ENCODE results near the gene MAD1L1.
"Not testable (repeated sequence)": the region's sequence is repeated elsewhere in the genome, so short reads cannot be mapped to it uniquely, and the experiment has no call there.

MAD1L1 gene

GRCh38 chr7:2063563-2064260 is 169.0 kb downstream of the MAD1L1 start:
- DNase-seq (ENCODE audit: low spot score) = no peak

GRCh38 chr7:2062648-2063047 is 170.1 kb downstream of the MAD1L1 start:
- DNase-seq (ENCODE audit: low spot score) = no peak

- DNase-seq (ENCODE audit: low spot score) = no peak
Measured at GRCh38 chr7:2060701-2061100, 172.0 kb downstream of the MAD1L1 start.

GRCh38 chr7:2059964-2060700 is 172.6 kb downstream of the MAD1L1 start:
- no peak for DNase-seq (ENCODE audit: low spot score)

- not testable (repeated sequence) for DNase-seq (ENCODE audit: low spot score)
Measured at GRCh38 chr7:2058246-2058645, 174.5 kb downstream of the MAD1L1 start.

- DNase-seq (ENCODE audit: low spot score) = no peak
Measured at GRCh38 chr7:2055956-2056355, 176.8 kb downstream of the MAD1L1 start.

GRCh38 chr7:2054927-2055326 is 177.8 kb downstream of the MAD1L1 start:
- DNase-seq (ENCODE audit: low spot score) = no peak

- no peak for DNase-seq (ENCODE audit: low spot score)
Measured at GRCh38 chr7:2053395-2053794, 179.3 kb downstream of the MAD1L1 start.

GRCh38 chr7:2052657-2053048 is 180.1 kb downstream of the MAD1L1 start:
- DNase-seq (ENCODE audit: low spot score) = no peak

- no peak for DNase-seq (ENCODE audit: low spot score)
Measured at GRCh38 chr7:2051707-2052656, 180.8 kb downstream of the MAD1L1 start.

- DNase-seq (ENCODE audit: low spot score) = no peak
Measured at GRCh38 chr7:2050511-2050866, 182.3 kb downstream of the MAD1L1 start.

- no peak for DNase-seq (ENCODE audit: low spot score)
Measured at GRCh38 chr7:2049782-2050510, 182.8 kb downstream of the MAD1L1 start.

- DNase-seq (ENCODE audit: low spot score) = no peak
Measured at GRCh38 chr7:2049111-2049781, 183.5 kb downstream of the MAD1L1 start.

GRCh38 chr7:2048531-2048930 is 184.2 kb downstream of the MAD1L1 start:
- DNase-seq (ENCODE audit: low spot score) = no peak

- no peak for DNase-seq (ENCODE audit: low spot score)
Measured at GRCh38 chr7:2048006-2048405, 184.7 kb downstream of the MAD1L1 start.

- peak; percentile 60 for DNase-seq (ENCODE audit: low spot score)
Measured at GRCh38 chr7:2046581-2047565, 185.9 kb downstream of the MAD1L1 start.

- DNase-seq (ENCODE audit: low spot score) = no peak
Measured at GRCh38 chr7:2045559-2046405, 187.0 kb downstream of the MAD1L1 start.

- no peak for DNase-seq (ENCODE audit: low spot score)
Measured at GRCh38 chr7:2044883-2045471, 187.8 kb downstream of the MAD1L1 start.

All from D341Med (cell line).